Nephron (organoid): Measurements from ENCODE around the gene EIF4E3.

ENCODE experiments used
- H3K27ac Mint-ChIP-seq, 3 experiments: 2 replicates each; pipeline ENCODE4 v1.8.0; 2020; ENCODE audit warnings: mixed read lengths in 3 of 3, mild to moderate bottlenecking in 2 of 3, moderate library complexity in 1 of 3
- H3K27me3 Mint-ChIP-seq: 2 replicates; pipeline ENCODE4 v1.8.0; 2021; ENCODE audit warnings: low read depth, mild to moderate bottlenecking, moderate library complexity, mixed read lengths
- H3K36me3 Mint-ChIP-seq: 2 replicates; pipeline ENCODE4 v1.8.0; 2020; ENCODE audit warnings: low read depth, mixed read lengths
- H3K4me1 Mint-ChIP-seq: 2 replicates; pipeline ENCODE4 v1.8.0; 2020; ENCODE audit warnings: mixed read lengths
- H3K4me3 Mint-ChIP-seq, 3 experiments: 2 replicates each; pipeline ENCODE4 v1.8.0; 2020; ENCODE audit warnings: mild to moderate bottlenecking in 3 of 3, mixed read lengths in 3 of 3, moderate library complexity in 2 of 3
- H3K9me3 Mint-ChIP-seq: 2 replicates; pipeline ENCODE4 v1.8.0; 2020; ENCODE audit warnings: mixed read lengths
- TF ChIP-seq, protein P1 (sequence below), 3 experiments: fragments of 200-600 bp; sonication (generic); IDR thresholded peaks; one replicate each; pipeline ENCODE4 v1.5.0; 2021; ENCODE audit warnings: antibody characterized with exemption in 3 of 3; ENCODE audit not compliant: unreplicated experiment in 3 of 3

Gene EIF4E3

DNA sequence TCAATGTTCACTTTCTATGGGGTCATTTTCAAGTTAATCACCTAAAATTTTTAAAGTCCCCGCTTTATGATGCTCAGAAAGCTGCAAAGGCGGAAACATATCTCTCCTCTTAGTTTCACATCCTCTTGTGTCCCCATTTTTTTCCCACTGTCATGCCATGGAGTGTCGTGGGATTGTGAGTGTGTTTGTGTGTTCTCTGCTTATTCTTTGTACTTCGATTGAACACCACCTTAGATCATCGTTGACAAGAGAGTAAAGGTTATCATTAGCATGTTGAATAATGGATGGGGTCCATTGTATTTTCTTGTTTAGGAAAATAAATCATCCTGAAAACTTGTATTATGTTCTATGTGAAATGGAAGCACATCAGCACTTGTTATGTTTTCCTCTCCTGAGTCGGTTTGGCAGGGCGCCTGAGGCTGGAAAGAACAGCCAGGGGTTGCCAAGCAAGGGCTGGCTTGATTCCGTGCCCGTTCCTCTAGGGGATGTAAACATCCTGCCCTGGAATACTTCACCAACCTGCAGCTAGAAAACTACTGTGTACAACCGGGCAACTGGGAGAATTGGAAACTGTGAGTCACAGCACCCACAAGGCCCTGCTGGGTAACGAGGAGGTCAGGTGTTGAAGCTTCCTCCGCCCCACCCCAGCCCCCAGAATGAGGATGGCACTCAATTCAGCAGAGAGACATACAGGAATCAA lies 67.2 kb downstream of the EIF4E3 start:
- TF ChIP-seq, protein P1, sequence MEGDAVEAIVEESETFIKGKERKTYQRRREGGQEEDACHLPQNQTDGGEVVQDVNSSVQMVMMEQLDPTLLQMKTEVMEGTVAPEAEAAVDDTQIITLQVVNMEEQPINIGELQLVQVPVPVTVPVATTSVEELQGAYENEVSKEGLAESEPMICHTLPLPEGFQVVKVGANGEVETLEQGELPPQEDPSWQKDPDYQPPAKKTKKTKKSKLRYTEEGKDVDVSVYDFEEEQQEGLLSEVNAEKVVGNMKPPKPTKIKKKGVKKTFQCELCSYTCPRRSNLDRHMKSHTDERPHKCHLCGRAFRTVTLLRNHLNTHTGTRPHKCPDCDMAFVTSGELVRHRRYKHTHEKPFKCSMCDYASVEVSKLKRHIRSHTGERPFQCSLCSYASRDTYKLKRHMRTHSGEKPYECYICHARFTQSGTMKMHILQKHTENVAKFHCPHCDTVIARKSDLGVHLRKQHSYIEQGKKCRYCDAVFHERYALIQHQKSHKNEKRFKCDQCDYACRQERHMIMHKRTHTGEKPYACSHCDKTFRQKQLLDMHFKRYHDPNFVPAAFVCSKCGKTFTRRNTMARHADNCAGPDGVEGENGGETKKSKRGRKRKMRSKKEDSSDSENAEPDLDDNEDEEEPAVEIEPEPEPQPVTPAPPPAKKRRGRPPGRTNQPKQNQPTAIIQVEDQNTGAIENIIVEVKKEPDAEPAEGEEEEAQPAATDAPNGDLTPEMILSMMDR (IDR thresholded peaks at IDR 0.05; ENCODE audit: unreplicated experiment in 3 of 3), result no peak

DNA sequence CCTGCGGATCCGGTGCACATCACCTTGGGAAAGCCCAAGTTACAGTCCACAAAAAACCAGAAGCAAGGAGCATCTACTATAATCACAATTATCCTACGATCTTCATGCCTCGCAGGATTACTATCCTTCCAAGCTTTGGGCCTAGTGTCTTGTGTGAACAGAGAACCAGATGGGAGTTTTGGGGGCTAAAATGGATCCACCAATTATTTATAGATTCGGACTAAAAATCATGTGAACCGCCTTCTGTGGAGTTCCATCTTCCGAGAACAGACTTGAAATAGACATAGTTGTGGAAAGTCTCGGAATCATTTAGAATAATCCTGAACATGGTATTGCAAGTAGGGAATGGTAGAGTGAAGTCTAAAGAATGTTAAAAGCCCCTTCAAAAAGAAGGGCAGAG lies 70.1 kb downstream of the EIF4E3 start:
- Mint-ChIP-seq H3K36me3 (no peaks in the 10 kb centered on the region), H3K27me3 (peaks cover 14% of the 10 kb centered on the region), H3K4me3 (no peak overlapping the region), H3K27ac (no peak overlapping the region), H3K9me3 (no peaks in the 10 kb centered on the region), H3K4me1 (peaks cover 12% of the 10 kb centered on the region)
- TF ChIP-seq, protein P1 (IDR thresholded peaks at IDR 0.05; ENCODE audit: unreplicated experiment in 3 of 3), result no peak

More for the DNA sequence above, 67.2 kb downstream of the EIF4E3 start:
- Mint-ChIP-seq H3K4me1 (peaks cover 13% of the 10 kb centered on the region), H3K36me3 (no peaks in the 10 kb centered on the region), H3K27ac (no peak overlapping the region), H3K9me3 (no peaks in the 10 kb centered on the region), H3K27me3 (peaks cover 18% of the 10 kb centered on the region), H3K4me3 (no peak overlapping the region)

DNA sequence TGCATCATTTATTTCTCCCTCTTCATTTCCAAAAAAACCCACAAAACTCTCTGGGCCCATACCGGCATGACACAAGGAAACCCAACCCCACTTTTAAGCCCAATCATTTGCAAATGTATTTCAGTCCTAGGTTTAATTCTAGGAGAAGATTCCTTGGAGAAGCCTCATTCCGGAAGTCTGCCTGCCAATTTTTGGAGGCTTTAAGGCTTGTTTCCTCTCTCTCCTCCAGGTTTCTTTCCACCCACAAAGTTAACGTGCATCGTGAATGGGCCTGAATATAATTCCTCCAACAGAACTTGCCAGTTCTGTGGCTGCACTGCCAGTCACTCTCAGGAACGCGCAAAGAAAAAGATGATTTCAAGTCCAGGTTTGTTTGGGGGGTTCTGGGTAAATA lies 71.8 kb downstream of the EIF4E3 start:
- peaks cover 16% of the 10 kb centered on the region for H3K27me3 Mint-ChIP-seq
- H3K36me3 Mint-ChIP-seq, result no peaks in the 10 kb centered on the region
- no peaks in the 10 kb centered on the region for H3K9me3 Mint-ChIP-seq
- TF ChIP-seq, protein P1 (IDR thresholded peaks at IDR 0.05; ENCODE audit: unreplicated experiment in 3 of 3), result no peak
- peaks cover 9% of the 10 kb centered on the region for H3K4me1 Mint-ChIP-seq
- H3K27ac Mint-ChIP-seq, result no peak overlapping the region
- H3K4me3 Mint-ChIP-seq, result no peak overlapping the region

DNA sequence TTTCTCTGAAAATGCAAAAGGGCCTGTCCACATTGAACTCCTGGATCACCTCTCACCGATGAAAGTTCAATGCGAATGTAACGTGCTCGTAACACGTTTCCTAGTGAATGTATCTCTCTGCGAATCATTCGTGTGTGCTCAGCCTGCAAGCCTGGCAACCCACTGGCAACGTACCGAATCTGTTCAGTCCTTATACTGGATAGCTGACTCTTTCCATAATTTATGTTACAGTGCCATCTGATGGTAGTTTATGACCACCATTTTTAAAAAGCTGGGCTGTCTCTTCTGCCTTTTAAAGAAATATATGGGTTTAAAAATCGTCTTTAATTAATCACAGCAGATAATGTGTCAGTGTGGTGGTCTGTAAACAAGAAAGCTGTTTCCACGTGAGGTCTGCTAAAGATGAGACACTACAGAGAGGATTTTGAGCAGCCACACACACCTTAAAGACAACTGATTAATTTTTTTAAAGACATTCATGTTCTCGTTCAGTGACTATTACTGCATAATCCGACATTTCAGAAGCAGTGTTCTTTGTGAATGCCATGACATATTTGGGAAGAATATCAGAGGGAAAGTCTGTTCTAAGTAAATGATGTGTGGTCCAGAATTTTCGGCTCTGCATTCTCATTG lies 72.3 kb downstream of the EIF4E3 start:
- no peak overlapping the region for H3K4me3 Mint-ChIP-seq
- no peaks in the 10 kb centered on the region for H3K36me3 Mint-ChIP-seq
- no peaks in the 10 kb centered on the region for H3K9me3 Mint-ChIP-seq
- no peak overlapping the region for H3K27ac Mint-ChIP-seq
- H3K27me3 Mint-ChIP-seq, result peaks cover 15% of the 10 kb centered on the region
- TF ChIP-seq, protein P1 (IDR thresholded peaks at IDR 0.05; ENCODE audit: unreplicated experiment in 3 of 3), result peak; percentile 38 to 69 (median 59)
- peaks cover 9% of the 10 kb centered on the region for H3K4me1 Mint-ChIP-seq

DNA sequence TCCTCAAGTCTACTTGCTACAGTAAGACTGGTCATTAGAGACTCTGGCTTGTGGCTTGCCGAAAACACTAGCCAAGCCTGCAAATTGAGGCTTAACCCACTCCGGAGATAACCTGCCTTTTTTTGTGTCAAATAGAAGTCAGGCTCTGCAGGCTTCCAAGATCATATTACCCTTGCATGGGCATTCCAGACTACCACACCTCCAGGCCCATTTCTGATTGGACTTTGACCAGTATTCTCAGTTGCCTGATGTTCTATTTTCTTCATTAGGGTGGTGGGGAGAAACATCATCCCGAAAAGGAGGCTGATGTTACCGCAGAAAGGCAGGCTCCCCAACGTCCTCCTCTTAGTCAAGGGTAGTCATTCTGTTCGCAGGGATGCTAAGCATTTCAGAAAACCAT lies 73.6 kb downstream of the EIF4E3 start:
- Mint-ChIP-seq H3K4me1 (peaks cover 9% of the 10 kb centered on the region), H3K27ac (no peak overlapping the region), H3K27me3 (peaks cover 15% of the 10 kb centered on the region), H3K36me3 (no peaks in the 10 kb centered on the region), H3K4me3 (no peak overlapping the region), H3K9me3 (no peaks in the 10 kb centered on the region)
- TF ChIP-seq, protein P1 (IDR thresholded peaks at IDR 0.05; ENCODE audit: unreplicated experiment in 3 of 3), result no peak

DNA sequence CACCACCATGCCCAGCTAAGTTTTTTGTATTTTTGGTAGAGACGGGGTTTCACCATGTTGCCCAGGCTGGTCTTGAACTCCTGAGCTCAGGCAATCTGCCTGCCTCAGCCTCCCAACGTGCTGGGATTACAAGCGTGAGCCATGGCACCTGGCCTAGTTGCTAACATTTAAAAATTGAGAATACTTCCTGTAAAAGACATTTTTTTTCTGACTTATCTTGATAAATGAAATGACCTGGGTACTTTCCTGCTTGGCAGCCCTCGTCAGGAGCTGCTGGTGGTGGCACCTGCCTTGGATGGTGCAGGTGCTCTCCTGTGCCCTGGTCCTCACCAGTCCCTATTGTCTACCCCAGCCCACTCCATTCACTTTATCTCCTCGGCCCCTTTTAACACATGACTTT lies 74.8 kb downstream of the EIF4E3 start:
- Mint-ChIP-seq H3K27me3 (peaks cover 15% of the 10 kb centered on the region), H3K9me3 (no peaks in the 10 kb centered on the region), H3K4me1 (peaks cover 9% of the 10 kb centered on the region), H3K4me3 (no peak overlapping the region), H3K27ac (no peak overlapping the region), H3K36me3 (no peaks in the 10 kb centered on the region)
- TF ChIP-seq, protein P1 (IDR thresholded peaks at IDR 0.05; ENCODE audit: unreplicated experiment in 3 of 3), result no peak
